GM13976 (cell line): Measurements from ENCODE around the gene CXCL17.
"Not testable (repeated sequence)": the region's sequence is repeated elsewhere in the genome, so short reads cannot be mapped to it uniquely, and the experiment has no call there.

Experiments used
- DNase-seq: peaks from one replicate; pipeline ENCODE4 v3.0.0; 2012; ENCODE audit warnings: low spot score
- CTCF ChIP-seq: IDR thresholded peaks from 2 replicates; pipeline ENCODE4 v1.5.1; 2012; ENCODE audit warnings: borderline replicate concordance, mild to moderate bottlenecking; ENCODE audit not compliant: insufficient read depth; ENCODE audit errors: extremely low read depth, missing control alignments, control extremely low read depth
- in situ Hi-C: fragments of 300-500 bp; cut with MboI; formaldehyde crosslinking; loops from one replicate; pipeline ENCODE4 v1.12.0; 2022; ENCODE audit warnings: low sequenced_read_pairs, mixed read lengths, inconsistent platforms; ENCODE audit not compliant: unreplicated experiment

Gene CXCL17

DNA sequence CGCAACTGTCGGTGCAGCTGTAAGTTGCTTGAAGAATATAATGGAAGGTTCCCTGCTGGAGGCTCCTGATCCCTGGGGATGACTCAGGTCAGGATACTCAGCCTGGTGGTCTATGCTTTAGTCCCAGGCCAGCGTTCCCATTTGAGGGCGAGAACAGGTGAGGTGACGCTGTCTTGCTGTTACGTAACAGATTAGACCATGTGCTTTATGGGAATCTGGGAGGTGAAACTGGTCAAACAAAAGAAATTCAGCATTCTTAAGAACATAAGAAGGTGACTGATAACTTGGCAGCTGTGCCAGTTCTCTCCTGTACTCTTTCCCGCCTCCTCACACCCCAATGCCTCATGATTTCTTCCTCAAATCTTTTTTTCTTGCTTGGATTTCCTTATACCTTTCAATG is at the start of gene CXCL17:
Gene CXCL17 (minus strand): TSS at position 114 of the 400 bp plus-strand sequence. CDS start 114 bp downstream, outside the sequence.
- no peak for DNase-seq
- no peak for TF ChIP-seq CTCF
- in situ Hi-C loops, result no loop called here

DNA sequence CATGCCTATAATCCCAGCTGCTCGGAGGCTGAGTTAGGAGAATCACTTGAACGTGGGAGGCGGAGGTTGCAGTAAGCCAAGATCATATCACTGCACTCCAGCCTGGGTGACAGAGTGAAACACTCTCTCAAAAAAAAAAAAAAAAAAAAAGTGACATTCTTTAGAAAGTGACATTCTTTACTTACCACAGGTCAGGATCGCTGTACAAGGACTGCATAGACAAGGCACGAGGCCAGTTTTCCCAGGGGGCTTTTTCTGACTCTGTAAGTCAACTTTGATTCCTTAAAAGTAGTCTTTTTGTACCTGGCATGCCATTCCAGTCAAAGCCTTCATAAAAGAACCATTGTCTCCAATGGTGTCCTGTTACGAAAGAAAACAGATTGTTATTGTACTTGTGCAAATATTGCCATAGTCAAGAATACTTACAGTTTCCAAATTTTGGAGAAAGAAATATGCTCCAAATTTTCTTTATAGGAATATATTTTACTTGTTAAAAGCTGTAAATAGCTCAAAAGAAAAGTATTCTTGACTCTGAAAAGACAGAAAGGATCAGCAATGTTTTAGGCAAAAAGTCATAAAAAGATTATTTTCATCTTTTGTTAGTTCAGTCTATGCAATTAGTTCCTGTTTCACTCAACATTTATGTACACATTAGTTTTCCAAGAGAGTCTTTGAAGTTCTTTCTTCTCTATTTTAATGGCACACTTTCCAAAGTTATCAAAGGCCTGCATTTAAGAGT is 46.2 kb upstream of the CXCL17 start:
- in situ Hi-C loops, result no loop called here
- no peak for TF ChIP-seq CTCF
- DNase-seq, result no peak

DNA sequence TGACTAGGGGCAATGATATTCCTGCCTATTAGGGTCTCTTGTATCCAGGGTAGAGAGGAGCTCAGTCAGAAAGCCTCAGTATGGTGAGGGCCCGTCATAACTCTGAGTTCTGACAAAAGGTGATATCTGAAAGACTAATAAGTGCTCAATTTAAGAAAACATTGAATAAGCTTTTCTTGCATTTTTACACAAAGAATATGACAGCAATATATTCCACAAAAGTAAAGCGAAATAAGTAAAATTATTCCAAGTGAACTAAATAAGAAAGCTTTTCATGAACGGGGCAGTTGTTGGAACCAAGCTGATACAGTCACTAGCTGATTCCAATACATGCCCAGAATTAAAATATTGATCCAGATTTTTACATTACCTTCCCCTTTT is 45.0 kb upstream of the CXCL17 start:
- DNase-seq, result no peak
- TF ChIP-seq CTCF, result no peak
- in situ Hi-C loops, result no loop called here

GRCh38 chr19:42487032-42487797 is 44.5 kb upstream of the CXCL17 start:
- no peak for TF ChIP-seq CTCF
- in situ Hi-C loops, result no loop called here
- no peak for DNase-seq

- DNase-seq, in situ Hi-C loops: not testable (repeated sequence)
Observed at GRCh38 chr19:42485036-42485435, 42.3 kb upstream of the CXCL17 start.

GRCh38 chr19:42480335-42481095 is 37.8 kb upstream of the CXCL17 start:
- DNase-seq, result no peak
- in situ Hi-C loops, result no loop called here
- no peak for TF ChIP-seq CTCF

DNA sequence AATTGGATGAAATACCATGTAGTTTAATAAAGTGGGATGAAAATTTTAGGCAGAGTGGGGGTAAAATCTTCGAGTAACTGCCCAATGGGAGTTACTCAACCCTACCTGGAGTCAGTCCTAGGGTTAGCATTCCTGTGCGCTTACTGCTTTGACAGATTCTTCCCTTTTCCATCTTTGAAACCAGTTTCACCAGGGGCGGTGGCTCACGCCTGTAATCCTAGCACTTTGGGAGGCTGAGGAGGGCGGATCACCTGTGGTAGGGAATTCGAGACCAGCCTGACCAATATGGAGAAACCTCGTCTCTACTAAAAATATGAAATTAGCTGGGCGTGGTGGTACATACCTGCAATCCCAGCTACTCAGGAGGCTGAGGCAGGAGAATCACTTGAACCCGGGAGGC is 37.0 kb upstream of the CXCL17 start:
- in situ Hi-C loops, result no loop called here
- DNase-seq, result no peak
- TF ChIP-seq CTCF, result no peak
